ENCODE data around the gene OR2Z1. TPM values are rescaled to one million over a fixed set of nuclear protein-coding genes. Genes with fewer than 3 reads are reported as not detected.
"Not testable (repeated sequence)": the region's sequence is repeated elsewhere in the genome, so short reads cannot be mapped to it uniquely, and the experiment has no call there.

Gene OR2Z1
- total and polyA plus RNA-seq, 2 of the 13 experiments (the other 11 are each of a cell fraction or from before 2014, with no cell fraction given): not detected

- no peak for TF ChIP-seq POGK (CRISPR knock-in tag; conservative IDR thresholded peaks at IDR 0.05)
- TF ChIP-seq PRDM10 (CRISPR knock-in tag; IDR thresholded peaks at IDR 0.05; ENCODE audit: low read depth): no peak
- TF ChIP-seq, protein P1, sequence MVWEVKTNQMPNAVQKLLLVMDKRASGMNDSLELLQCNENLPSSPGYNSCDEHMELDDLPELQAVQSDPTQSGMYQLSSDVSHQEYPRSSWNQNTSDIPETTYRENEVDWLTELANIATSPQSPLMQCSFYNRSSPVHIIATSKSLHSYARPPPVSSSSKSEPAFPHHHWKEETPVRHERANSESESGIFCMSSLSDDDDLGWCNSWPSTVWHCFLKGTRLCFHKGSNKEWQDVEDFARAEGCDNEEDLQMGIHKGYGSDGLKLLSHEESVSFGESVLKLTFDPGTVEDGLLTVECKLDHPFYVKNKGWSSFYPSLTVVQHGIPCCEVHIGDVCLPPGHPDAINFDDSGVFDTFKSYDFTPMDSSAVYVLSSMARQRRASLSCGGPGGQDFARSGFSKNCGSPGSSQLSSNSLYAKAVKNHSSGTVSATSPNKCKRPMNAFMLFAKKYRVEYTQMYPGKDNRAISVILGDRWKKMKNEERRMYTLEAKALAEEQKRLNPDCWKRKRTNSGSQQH (CRISPR knock-in tag; IDR thresholded peaks at IDR 0.05; ENCODE audit: low read depth): no peak
- TF ChIP-seq ZNF17 (CRISPR knock-in tag; IDR thresholded peaks at IDR 0.05): no peak
Observed at GRCh38 chr19:8738377-8738776, 16.9 kb downstream of the OR2Z1 start (continued).

GRCh38 chr19:8739291-8740065 is 18.0 kb downstream of the OR2Z1 start:
- POLR2A ChIA-PET; H3K4me3 ChIP-seq (replicated peaks in 1 of 3; ENCODE audit: insufficient read depth in 1 of 3, low read depth in 2 of 3, low read length in 3 of 3); H3K9ac ChIP-seq (ENCODE audit: insufficient read depth, low read depth, low read length); H3K36me3 ChIP-seq (replicated peaks in 1 of 2; ENCODE audit: control insufficient read depth in 1 of 2, insufficient read depth in 2 of 2, low read length in 2 of 2); H3K9me3 ChIP-seq (ENCODE audit: low read length); intact Hi-C loops (cut with micrococcal nuclease; ENCODE audit: unreplicated experiment); H4K20me1 ChIP-seq (ENCODE audit: insufficient read depth, low read length); H2AFZ ChIP-seq (ENCODE audit: low read length); H3K79me2 ChIP-seq (ENCODE audit: insufficient read depth, low read length); in situ Hi-C loops (cut with HindIII; ENCODE audit: extremely low pct_ligation_motif_present, low pct_unique_long_range_greater_than_20kb); H3K27me3 ChIP-seq (ENCODE audit: control insufficient read depth in 1 of 2, insufficient read depth in 2 of 2, low read length in 2 of 2); BruUV-seq (replicated peaks); FAIRE-seq; ATAC-seq; CTCF ChIA-PET (ENCODE audit: low intra/inter-chr PET ratio, low total read pairs); H3K27ac ChIP-seq (ENCODE audit: extremely low read length, insufficient read depth, low read length); H3K4me2 ChIP-seq (ENCODE audit: low read depth, low read length); H3K4me1 ChIP-seq (ENCODE audit: insufficient read depth, low read length); DNase-seq (ENCODE audit: low spot score): not testable (repeated sequence)
- WGBS (ENCODE audit: low lambda C conversion rate): 51% methylated on average over 6 of the region's 55 CpGs

DNA sequence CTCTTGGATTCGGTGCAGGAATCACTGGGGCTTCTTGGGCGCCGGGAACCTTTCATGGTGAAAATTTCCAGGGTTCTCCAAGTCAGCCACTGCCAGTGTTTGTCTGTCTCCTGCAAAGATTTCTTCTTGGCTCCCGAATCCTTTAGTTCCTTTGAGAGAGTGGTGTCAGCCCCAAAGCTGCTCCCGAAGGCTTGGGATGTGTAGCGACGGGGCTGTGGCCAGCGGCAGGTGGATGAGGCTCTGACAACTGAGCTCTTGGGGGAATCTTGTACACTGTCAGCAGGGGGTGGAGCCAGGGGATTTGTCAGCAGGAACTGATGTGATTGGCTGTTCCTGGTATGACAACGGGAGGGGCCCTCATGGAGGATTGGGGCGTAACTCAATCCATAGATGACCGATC is 45.8 kb downstream of the OR2Z1 start:
- H4K20me1 ChIP-seq (ENCODE audit: insufficient read depth, low read length); BruUV-seq (replicated peaks); H2AFZ ChIP-seq (ENCODE audit: low read length); H3K9me3 ChIP-seq (ENCODE audit: low read length); POLR2A ChIA-PET; CTCF ChIA-PET (ENCODE audit: low intra/inter-chr PET ratio, low total read pairs); H3K27ac ChIP-seq (ENCODE audit: extremely low read length, insufficient read depth, low read length); H3K9ac ChIP-seq (ENCODE audit: insufficient read depth, low read depth, low read length); H3K36me3 ChIP-seq (replicated peaks in 1 of 2; ENCODE audit: control insufficient read depth in 1 of 2, insufficient read depth in 2 of 2, low read length in 2 of 2); in situ Hi-C loops (cut with HindIII; ENCODE audit: extremely low pct_ligation_motif_present, low pct_unique_long_range_greater_than_20kb); H3K79me2 ChIP-seq (ENCODE audit: insufficient read depth, low read length); intact Hi-C loops (cut with micrococcal nuclease; ENCODE audit: unreplicated experiment); FAIRE-seq; ATAC-seq; H3K4me1 ChIP-seq (ENCODE audit: insufficient read depth, low read length); DNase-seq (ENCODE audit: low spot score); H3K4me2 ChIP-seq (ENCODE audit: low read depth, low read length); H3K4me3 ChIP-seq (replicated peaks in 1 of 3; ENCODE audit: insufficient read depth in 1 of 3, low read depth in 2 of 3, low read length in 3 of 3); H3K27me3 ChIP-seq (ENCODE audit: control insufficient read depth in 1 of 2, insufficient read depth in 2 of 2, low read length in 2 of 2): not testable (repeated sequence)
- 51% methylated on average over 5 of the region's 11 CpGs for WGBS (ENCODE audit: low lambda C conversion rate)
